ENCODE measurements around the gene ZNF593. TPM values are rescaled to one million over a fixed set of nuclear protein-coding genes. Genes with fewer than 3 reads are reported as not detected.

ZNF593 gene
- total and polyA plus RNA-seq, 2 of the 13 experiments (the other 11 are each of a cell fraction or from before 2014, with no cell fraction given), result 37.3 to 55.8 TPM

DNA sequence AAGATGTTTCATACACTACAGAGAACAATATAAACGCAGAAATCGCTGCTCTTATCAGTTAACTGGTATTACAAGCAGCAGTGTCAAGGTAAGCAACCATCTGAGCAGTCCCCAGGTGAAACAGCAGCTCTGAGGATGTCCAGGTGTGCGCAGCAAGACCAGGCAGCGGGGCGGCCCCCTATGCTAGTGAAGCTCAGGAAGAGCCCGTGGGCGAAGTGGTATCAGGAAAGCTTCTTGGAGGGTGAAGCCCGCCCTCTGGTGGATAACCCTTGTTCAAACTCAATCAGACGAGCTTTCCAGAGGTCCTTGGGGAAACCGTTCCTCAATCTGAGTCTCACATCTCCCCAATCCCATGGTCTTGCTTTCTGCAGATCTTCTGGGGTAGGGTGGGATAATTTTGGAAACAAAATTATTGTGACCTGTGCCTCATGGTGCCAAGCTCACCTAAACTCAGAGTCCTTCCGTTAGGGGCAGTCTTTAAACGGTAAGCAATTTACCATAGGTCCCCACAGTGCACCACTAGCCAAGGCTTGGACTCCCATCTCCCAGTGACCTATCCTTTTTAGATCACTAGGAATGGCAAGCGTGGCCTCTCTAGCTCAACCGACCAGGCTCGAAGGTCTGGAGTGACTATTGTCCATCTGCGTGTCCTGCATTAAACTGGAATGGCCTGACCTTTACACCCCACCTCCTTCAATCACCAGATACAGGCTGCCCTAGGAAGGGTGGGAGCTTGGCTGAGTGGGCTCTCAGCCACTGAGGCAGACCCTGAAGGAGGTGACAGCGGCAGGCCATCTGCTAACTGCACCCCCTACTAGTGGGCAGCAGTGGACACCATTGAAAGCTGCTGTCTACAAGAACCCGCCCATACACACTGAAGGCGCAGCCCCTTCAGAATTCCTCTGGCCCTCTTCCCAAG, 24.4 kb upstream of the ZNF593 start (continued):
- TF ChIP-seq ZNF724P (CRISPR knock-in tag; IDR thresholded peaks at IDR 0.05; ENCODE audit: borderline replicate concordance) (no peak), ATM (IDR thresholded peaks at IDR 0.05; ENCODE audit: borderline replicate concordance) (no peak), HOXA3 (CRISPR knock-in tag; IDR thresholded peaks at IDR 0.05) (no peak), MEIS2 (CRISPR knock-in tag; IDR thresholded peaks at IDR 0.05) (no peak), NFYC (CRISPR knock-in tag; IDR thresholded peaks at IDR 0.05) (no peak), FOSL1 (CRISPR knock-in tag; IDR thresholded peaks at IDR 0.05; ENCODE audit: borderline replicate concordance) (no peak), STAG1 (CRISPR knock-in tag; IDR thresholded peaks at IDR 0.05) (peak; percentile 81)
- TF ChIP-seq, protein P1, sequence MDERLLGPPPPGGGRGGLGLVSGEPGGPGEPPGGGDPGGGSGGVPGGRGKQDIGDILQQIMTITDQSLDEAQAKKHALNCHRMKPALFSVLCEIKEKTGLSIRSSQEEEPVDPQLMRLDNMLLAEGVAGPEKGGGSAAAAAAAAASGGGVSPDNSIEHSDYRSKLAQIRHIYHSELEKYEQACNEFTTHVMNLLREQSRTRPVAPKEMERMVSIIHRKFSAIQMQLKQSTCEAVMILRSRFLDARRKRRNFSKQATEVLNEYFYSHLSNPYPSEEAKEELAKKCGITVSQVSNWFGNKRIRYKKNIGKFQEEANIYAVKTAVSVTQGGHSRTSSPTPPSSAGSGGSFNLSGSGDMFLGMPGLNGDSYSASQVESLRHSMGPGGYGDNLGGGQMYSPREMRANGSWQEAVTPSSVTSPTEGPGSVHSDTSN (CRISPR knock-in tag; IDR thresholded peaks at IDR 0.05), result no peak
- TF ChIP-seq, protein P2, sequence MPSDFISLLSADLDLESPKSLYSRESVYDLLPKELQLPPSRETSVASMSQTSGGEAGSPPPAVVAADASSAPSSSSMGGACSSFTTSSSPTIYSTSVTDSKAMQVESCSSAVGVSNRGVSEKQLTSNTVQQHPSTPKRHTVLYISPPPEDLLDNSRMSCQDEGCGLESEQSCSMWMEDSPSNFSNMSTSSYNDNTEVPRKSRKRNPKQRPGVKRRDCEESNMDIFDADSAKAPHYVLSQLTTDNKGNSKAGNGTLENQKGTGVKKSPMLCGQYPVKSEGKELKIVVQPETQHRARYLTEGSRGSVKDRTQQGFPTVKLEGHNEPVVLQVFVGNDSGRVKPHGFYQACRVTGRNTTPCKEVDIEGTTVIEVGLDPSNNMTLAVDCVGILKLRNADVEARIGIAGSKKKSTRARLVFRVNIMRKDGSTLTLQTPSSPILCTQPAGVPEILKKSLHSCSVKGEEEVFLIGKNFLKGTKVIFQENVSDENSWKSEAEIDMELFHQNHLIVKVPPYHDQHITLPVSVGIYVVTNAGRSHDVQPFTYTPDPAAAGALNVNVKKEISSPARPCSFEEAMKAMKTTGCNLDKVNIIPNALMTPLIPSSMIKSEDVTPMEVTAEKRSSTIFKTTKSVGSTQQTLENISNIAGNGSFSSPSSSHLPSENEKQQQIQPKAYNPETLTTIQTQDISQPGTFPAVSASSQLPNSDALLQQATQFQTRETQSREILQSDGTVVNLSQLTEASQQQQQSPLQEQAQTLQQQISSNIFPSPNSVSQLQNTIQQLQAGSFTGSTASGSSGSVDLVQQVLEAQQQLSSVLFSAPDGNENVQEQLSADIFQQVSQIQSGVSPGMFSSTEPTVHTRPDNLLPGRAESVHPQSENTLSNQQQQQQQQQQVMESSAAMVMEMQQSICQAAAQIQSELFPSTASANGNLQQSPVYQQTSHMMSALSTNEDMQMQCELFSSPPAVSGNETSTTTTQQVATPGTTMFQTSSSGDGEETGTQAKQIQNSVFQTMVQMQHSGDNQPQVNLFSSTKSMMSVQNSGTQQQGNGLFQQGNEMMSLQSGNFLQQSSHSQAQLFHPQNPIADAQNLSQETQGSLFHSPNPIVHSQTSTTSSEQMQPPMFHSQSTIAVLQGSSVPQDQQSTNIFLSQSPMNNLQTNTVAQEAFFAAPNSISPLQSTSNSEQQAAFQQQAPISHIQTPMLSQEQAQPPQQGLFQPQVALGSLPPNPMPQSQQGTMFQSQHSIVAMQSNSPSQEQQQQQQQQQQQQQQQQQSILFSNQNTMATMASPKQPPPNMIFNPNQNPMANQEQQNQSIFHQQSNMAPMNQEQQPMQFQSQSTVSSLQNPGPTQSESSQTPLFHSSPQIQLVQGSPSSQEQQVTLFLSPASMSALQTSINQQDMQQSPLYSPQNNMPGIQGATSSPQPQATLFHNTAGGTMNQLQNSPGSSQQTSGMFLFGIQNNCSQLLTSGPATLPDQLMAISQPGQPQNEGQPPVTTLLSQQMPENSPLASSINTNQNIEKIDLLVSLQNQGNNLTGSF (CRISPR knock-in tag; IDR thresholded peaks at IDR 0.05), result no peak
- TF ChIP-seq, protein P3, sequence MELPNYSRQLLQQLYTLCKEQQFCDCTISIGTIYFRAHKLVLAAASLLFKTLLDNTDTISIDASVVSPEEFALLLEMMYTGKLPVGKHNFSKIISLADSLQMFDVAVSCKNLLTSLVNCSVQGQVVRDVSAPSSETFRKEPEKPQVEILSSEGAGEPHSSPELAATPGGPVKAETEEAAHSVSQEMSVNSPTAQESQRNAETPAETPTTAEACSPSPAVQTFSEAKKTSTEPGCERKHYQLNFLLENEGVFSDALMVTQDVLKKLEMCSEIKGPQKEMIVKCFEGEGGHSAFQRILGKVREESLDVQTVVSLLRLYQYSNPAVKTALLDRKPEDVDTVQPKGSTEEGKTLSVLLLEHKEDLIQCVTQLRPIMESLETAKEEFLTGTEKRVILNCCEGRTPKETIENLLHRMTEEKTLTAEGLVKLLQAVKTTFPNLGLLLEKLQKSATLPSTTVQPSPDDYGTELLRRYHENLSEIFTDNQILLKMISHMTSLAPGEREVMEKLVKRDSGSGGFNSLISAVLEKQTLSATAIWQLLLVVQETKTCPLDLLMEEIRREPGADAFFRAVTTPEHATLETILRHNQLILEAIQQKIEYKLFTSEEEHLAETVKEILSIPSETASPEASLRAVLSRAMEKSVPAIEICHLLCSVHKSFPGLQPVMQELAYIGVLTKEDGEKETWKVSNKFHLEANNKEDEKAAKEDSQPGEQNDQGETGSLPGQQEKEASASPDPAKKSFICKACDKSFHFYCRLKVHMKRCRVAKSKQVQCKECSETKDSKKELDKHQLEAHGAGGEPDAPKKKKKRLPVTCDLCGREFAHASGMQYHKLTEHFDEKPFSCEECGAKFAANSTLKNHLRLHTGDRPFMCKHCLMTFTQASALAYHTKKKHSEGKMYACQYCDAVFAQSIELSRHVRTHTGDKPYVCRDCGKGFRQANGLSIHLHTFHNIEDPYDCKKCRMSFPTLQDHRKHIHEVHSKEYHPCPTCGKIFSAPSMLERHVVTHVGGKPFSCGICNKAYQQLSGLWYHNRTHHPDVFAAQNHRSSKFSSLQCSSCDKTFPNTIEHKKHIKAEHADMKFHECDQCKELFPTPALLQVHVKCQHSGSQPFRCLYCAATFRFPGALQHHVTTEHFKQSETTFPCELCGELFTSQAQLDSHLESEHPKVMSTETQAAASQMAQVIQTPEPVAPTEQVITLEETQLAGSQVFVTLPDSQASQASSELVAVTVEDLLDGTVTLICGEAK (IDR thresholded peaks at IDR 0.05), result no peak
- TF ChIP-seq, protein P3 (CRISPR knock-in tag; IDR thresholded peaks at IDR 0.05), result no peak
